B cell (primary cell): Measurements from ENCODE around the gene SNRPD3. TPM values are rescaled to one million over a fixed set of nuclear protein-coding genes. Genes with fewer than 3 reads are reported as not detected.
"Not testable (repeated sequence)": the region's sequence is repeated elsewhere in the genome, so short reads cannot be mapped to it uniquely, and the experiment has no call there.

ENCODE experiments used
- ATAC-seq: fragments of 200-7000 bp; cut with Tn5 transposase; one replicate; pipeline ENCODE4 v1.10.0; 2021; ENCODE audit warnings: low read depth, mild to moderate bottlenecking, moderate number of reproducible peaks, moderate library complexity
- CTCF ChIA-PET: fragments of 350-600 bp; sonication (Branson Sonifier 250); formaldehyde crosslinking; loops from one replicate; lab custom pipeline; 2021; ENCODE audit warnings: antibody characterized with exemption, inconsistent platforms; lab: Charles Lee
- POLR2A ChIA-PET: fragments of 350-600 bp; sonication (Branson Sonifier 250); formaldehyde crosslinking; loops from one replicate; lab custom pipeline; 2021; ENCODE audit warnings: antibody characterized with exemption; lab: Charles Lee
- DNase-seq: peaks from one replicate; pipeline ENCODE4 v3.0.0; 2013
- H2AFZ ChIP-seq: 2 replicates; pipeline ENCODE4 v1.6.1; 2012; ENCODE audit warnings: mild to moderate bottlenecking, low read depth, low read length; ENCODE audit not compliant: insufficient read depth, poor library complexity, severe bottlenecking
- H3K27ac ChIP-seq, 2 donors: 1 replicate in 1 of 2; 2 replicates in 1 of 2; pipeline ENCODE4 v1.5.1; 2012 to 2013; ENCODE audit warnings: low read length in 2 of 2, mild to moderate bottlenecking in 2 of 2, moderate library complexity in 1 of 2
- H3K27me3 ChIP-seq, 4 experiments: fragments of 200-600 bp in 1 of 4; sonication (generic) in 1 of 4; replicated peaks in 1 of 4; 1 replicate in 2 of 4; 2 replicates in 2 of 4; pipeline versions ENCODE4 v1.6.1 to v1.7.0; 2013 to 2016; ENCODE audit warnings: low read length in 3 of 4, mild to moderate bottlenecking in 2 of 4, mixed read lengths in 1 of 4, moderate library complexity in 1 of 4; ENCODE audit not compliant: insufficient read depth in 4 of 4, control insufficient read depth in 3 of 4; ENCODE audit errors: control extremely low read depth in 1 of 4
- H3K36me3 ChIP-seq, 2 experiments: replicated peaks in 1 of 2; 1 replicate in 1 of 2; 2 replicates in 1 of 2; pipeline versions ENCODE4 v1.6.1 to v1.7.1; 2013; ENCODE audit warnings: low read length in 1 of 2; ENCODE audit not compliant: insufficient read depth in 2 of 2, control insufficient read depth in 1 of 2; ENCODE audit errors: control extremely low read depth in 1 of 2, extremely low read depth in 1 of 2
- H3K4me1 ChIP-seq, 2 donors: fragments of 200-600 bp in 1 of 2; sonication (generic) in 1 of 2; 1 replicate in 1 of 2; 2 replicates in 1 of 2; pipeline versions ENCODE4 v1.5.1 to v1.6.1; 2013 to 2017; ENCODE audit warnings: low read length in 2 of 2; ENCODE audit not compliant: control insufficient read depth in 2 of 2, insufficient read depth in 2 of 2
- H3K4me2 ChIP-seq: replicated peaks from 2 replicates; pipeline ENCODE3; 2012; ENCODE audit warnings: mild to moderate bottlenecking, low read depth, low read length; ENCODE audit not compliant: poor library complexity, severe bottlenecking
- H3K4me3 ChIP-seq, 5 experiments: fragments of 200-600 bp in 1 of 5; sonication (generic) in 1 of 5; 1 replicate in 3 of 5; 2 replicates in 2 of 5; pipeline versions ENCODE4 v1.5.1 to v1.7.0; 2011 to 2016; ENCODE audit warnings: low read length in 4 of 5, mild to moderate bottlenecking in 4 of 5, low read depth in 2 of 5, control low read depth in 1 of 5, moderate library complexity in 1 of 5; ENCODE audit not compliant: insufficient read depth in 1 of 5; ENCODE audit errors: control extremely low read depth in 1 of 5, extremely low read depth in 1 of 5
- H3K79me2 ChIP-seq: fragments of 200-600 bp; sonication (generic); one replicate; pipeline ENCODE4 v1.6.0; 2016; ENCODE audit warnings: low read length; ENCODE audit not compliant: control insufficient read depth, insufficient read depth
- H3K9ac ChIP-seq: fragments of 200-600 bp; sonication (generic); 2 replicates; pipeline ENCODE4 v1.6.1; 2017; ENCODE audit warnings: mild to moderate bottlenecking, low read length, moderate library complexity
- H3K9me3 ChIP-seq, 3 donors: one replicate each; pipeline versions ENCODE4 v1.6.1 to v1.7.1; 2013; ENCODE audit warnings: low read length in 2 of 3; ENCODE audit not compliant: control insufficient read depth in 2 of 3, insufficient read depth in 1 of 3; ENCODE audit errors: control extremely low read depth in 1 of 3
- H4K20me1 ChIP-seq: 2 replicates; pipeline ENCODE4 v1.6.0; 2012; ENCODE audit warnings: mild to moderate bottlenecking, low read length; ENCODE audit not compliant: insufficient read depth, control insufficient read depth, poor library complexity, severe bottlenecking
- H3K27ac Mint-ChIP-seq: one replicate; pipeline ENCODE4 v1.8.0; 2021; ENCODE audit warnings: mixed read lengths
- H3K27me3 Mint-ChIP-seq: one replicate; pipeline ENCODE4 v1.8.0; 2021; ENCODE audit warnings: mixed read lengths
- H3K4me1 Mint-ChIP-seq: one replicate; pipeline ENCODE4 v1.8.0; 2021; ENCODE audit warnings: mixed read lengths
- H3K4me3 Mint-ChIP-seq: one replicate; pipeline ENCODE4 v1.8.0; 2021; ENCODE audit warnings: mixed read lengths
- H3K9me3 Mint-ChIP-seq: one replicate; pipeline ENCODE4 v1.8.0; 2022; ENCODE audit warnings: mixed read lengths; ENCODE audit not compliant: insufficient read depth
- WGBS: methylation state at CpG from one replicate; pipeline ENCODE4 v1.1.5; 2013; ENCODE audit warnings: missing lambda C conversion rate; ENCODE audit not compliant: insufficient coverage; 5-methylcytosine and 5-hydroxymethylcytosine counted together
- intact Hi-C: fragments of 100-400 bp; cut with micrococcal nuclease; formaldehyde crosslinking; loops from one replicate; pipeline ENCODE4 v1.10.0; 2022
- polyA plus RNA-seq: library from polyadenylated mRNA; depleted of rRNA; stranded (reverse); fragments of >200 nt; gene quantifications from 2 replicates; pipeline ENCODE4 v1.2.3, GENCODE V29; 2012
- total RNA-seq, 2 donors: library from RNA; stranded (reverse); fragments of 120-200 nt in 1 of 2; gene quantifications; 1 replicate in 1 of 2; 2 replicates in 1 of 2; pipeline versions ENCODE4 v1.2.3 to v1.2.4, GENCODE V29; 2013 to 2022

Gene SNRPD3
- total and polyA plus RNA-seq, 2 donors (not counting 1 experiment from before 2014, with no cell fraction given) = 76.7 to 165 TPM

DNA sequence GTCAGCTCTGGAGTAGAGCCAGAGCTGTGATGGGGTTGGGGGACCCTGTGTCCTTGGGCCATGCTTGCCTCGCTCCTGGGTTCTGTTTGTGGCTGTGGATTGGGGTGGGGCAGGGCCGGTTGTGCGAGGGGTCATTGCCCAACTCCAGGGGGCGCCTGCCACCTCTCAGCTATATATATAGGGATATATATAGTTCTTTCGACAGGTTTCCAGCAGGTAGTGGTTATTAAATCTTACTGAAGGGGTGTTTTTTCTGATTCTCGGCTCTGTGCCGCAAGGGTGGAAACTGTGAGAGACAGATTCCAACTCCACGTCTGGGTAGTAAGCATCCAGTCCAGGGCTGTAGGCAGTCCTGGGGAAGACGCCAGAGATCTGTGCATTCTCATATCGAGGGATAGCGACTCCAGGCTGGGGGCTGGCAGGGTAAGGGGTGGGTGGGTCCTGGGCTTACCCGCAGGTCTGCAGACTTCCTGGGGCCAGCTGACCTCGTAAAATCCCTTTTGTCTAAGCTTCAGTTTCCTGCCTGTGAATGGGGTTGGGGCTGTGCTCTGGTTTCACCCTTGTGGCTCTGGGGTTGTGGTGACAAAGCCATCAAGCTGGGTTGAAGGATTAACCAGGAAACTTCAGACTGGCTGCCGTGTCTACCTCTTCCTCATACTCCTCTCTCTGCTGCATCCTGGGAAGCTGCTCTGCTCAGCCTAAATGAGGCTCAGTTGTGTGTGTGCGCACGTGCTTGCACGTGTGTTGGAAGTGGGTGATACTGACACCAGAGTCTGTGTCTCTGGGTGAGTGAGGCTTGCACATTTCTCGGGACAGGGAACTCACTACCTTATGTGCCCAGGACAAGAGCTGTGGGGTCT, 48.2 kb downstream of the SNRPD3 start:
- H3K79me2 ChIP-seq, H3K36me3 ChIP-seq, H3K4me2 ChIP-seq, intact Hi-C loops, H3K4me3 ChIP-seq, DNase-seq, H3K9me3 ChIP-seq, CTCF ChIA-PET, H3K27me3 ChIP-seq, H3K27ac ChIP-seq, H4K20me1 ChIP-seq, POLR2A ChIA-PET, H3K27me3 Mint-ChIP-seq, H3K9me3 Mint-ChIP-seq, H3K9ac ChIP-seq: not testable (repeated sequence)
- peaks cover 14% of the 10 kb centered on the region for H3K4me1 Mint-ChIP-seq
- peak overlapping the region; percentile 74 for H3K27ac Mint-ChIP-seq
- H2AFZ ChIP-seq = peak overlapping the region; percentile 28
- 3% methylated on average over 8 of the region's 18 CpGs for WGBS
- peak overlapping the region; percentile 61 for H3K4me3 Mint-ChIP-seq
- peak; percentile 15 for ATAC-seq
- peaks cover 0 to 18% of the 10 kb centered on the region in 2 donors for H3K4me1 ChIP-seq

DNA sequence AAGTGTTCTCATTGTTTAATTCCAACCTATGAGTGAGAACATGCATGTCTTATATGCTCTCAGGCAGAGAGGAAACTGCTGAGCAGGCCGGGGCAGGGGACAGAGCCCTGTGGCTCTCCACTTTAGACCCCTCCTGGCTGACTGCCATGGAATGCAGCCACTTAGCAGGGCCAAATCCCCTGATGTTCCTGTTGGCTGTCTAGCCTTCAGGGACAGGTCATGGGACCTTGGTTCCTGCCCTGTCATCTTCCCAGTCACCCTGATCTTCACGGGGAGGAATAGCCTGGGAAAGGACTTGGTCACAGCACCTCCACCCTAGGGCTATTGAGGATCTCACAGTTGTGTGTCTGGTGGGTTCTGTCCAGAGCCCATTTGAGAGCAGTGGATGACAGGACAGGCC, 50.5 kb downstream of the SNRPD3 start:
- H3K4me2 ChIP-seq, POLR2A ChIA-PET, H3K9me3 ChIP-seq, H2AFZ ChIP-seq, H3K27me3 ChIP-seq, CTCF ChIA-PET, H3K4me3 ChIP-seq, H3K79me2 ChIP-seq, H3K27ac ChIP-seq, ATAC-seq, H3K9ac ChIP-seq, H3K9me3 Mint-ChIP-seq, H3K27ac Mint-ChIP-seq, H3K4me3 Mint-ChIP-seq, H3K36me3 ChIP-seq, intact Hi-C loops, DNase-seq, H3K27me3 Mint-ChIP-seq, H4K20me1 ChIP-seq: not testable (repeated sequence)
- H3K4me1 Mint-ChIP-seq = peaks cover 14% of the 10 kb centered on the region
- H3K4me1 ChIP-seq = peaks cover 0 to 15% of the 10 kb centered on the region in 2 donors
- WGBS = no CpG with 5 or more reads among the region's 2 CpGs

DNA sequence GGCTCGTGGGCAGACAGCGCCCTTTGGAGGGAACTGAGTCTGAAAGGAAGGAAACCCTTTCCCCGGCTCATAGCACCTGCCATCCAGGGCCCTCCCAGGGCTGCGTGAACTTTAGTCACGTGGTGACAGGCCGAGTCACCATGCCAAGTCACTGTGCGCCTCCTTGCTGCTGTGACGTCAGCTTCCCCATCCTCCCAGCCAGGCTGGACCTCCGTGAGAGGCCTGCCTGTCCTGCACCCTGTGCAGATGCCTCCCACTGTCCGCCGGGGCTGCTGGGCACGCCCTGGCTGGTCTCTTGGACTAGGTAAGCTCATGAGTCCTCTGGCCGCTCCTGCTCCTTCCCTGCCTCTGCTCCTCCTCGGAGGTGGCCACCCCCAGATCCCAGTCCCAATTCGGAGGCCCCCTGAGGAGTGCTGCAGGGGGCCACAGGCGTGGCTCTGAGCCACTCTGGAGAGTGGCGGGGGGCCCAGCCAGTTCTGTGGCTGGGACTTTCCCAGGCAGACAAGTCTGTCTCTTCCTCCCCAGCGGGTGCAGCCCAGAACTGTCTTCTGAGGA, 51.7 kb downstream of the SNRPD3 start:
- H3K9me3 Mint-ChIP-seq, H3K79me2 ChIP-seq, H3K9me3 ChIP-seq, intact Hi-C loops, H3K27me3 Mint-ChIP-seq, H3K36me3 ChIP-seq, POLR2A ChIA-PET, H3K27me3 ChIP-seq, CTCF ChIA-PET, H4K20me1 ChIP-seq: not testable (repeated sequence)
- Histone ChIP-seq H3K27ac (peak overlapping the region in 1 of 2 donors; percentile 53), H3K4me3 (peak overlapping the region in 2 of 5 experiments; percentile 8 to 18), H2AFZ (peak overlapping the region; percentile 38), H3K4me1 (peaks cover 0 to 12% of the 10 kb centered on the region in 2 donors), H3K9ac (peak overlapping the region; percentile 52), H3K4me2 (peak overlapping the region; percentile 15)
- H3K27ac Mint-ChIP-seq = peak overlapping the region; percentile 81
- ATAC-seq = peak; percentile 49
- DNase-seq = peak; percentile 37
- WGBS = 45% methylated on average over 13 of the region's 18 CpGs
- H3K4me3 Mint-ChIP-seq = peak overlapping the region; percentile 80
- H3K4me1 Mint-ChIP-seq = peaks cover 14% of the 10 kb centered on the region

DNA sequence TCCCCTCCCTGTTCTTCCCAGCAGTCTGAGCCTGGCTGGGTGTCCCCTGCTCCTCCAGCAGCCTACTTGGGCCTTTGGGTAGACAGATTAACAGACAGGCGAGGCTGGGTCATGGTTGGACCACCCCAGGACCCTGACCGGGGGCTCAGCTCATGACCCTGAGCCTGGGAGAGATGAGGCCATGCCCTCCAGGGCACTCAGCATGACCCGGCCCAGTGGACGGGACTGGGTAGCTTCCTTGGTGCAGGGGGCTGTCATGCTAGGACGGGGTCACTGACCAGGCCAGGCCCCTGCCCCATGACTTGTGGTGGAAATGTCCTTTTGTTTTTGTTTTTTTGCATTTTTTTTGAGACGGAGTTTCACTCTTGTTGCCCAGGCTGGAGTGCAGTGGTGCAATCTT, 52.5 kb downstream of the SNRPD3 start:
- H3K4me1 ChIP-seq = peaks cover 0 to 12% of the 10 kb centered on the region in 2 donors
- intact Hi-C loops, POLR2A ChIA-PET, H3K4me2 ChIP-seq, H3K9me3 ChIP-seq, H3K4me3 Mint-ChIP-seq, H2AFZ ChIP-seq, H3K79me2 ChIP-seq, ATAC-seq, H3K9me3 Mint-ChIP-seq, H3K9ac ChIP-seq, H3K27ac Mint-ChIP-seq, CTCF ChIA-PET, DNase-seq, H3K27me3 ChIP-seq, H4K20me1 ChIP-seq, H3K27me3 Mint-ChIP-seq, H3K27ac ChIP-seq, H3K36me3 ChIP-seq, H3K4me3 ChIP-seq: not testable (repeated sequence)
- 95% methylated on average over 3 of the region's 6 CpGs for WGBS
- H3K4me1 Mint-ChIP-seq = peaks cover 13% of the 10 kb centered on the region
